Suprapubic skin (tissue), 4 donors: Measurements from ENCODE around the gene G6PC2.

Source experiments
- CTCF ChIP-seq, 2 donors: fragments of 200-600 bp in 1 of 2; fragments of 450-650 bp in 1 of 2; sonication (generic) in 1 of 2; IDR thresholded peaks; one replicate each; pipeline ENCODE4 v1.5.1; 2016 to 2019; ENCODE audit warnings: antibody characterized with exemption in 2 of 2, mild to moderate bottlenecking in 1 of 2, moderate library complexity in 1 of 2
- POLR2A ChIP-seq, 2 donors: fragments of 450-650 bp; IDR thresholded peaks; one replicate each; pipeline ENCODE4 v1.6.1; 2017; ENCODE audit warnings: antibody characterized with exemption in 2 of 2, mild to moderate bottlenecking in 2 of 2, moderate library complexity in 2 of 2
- POLR2AphosphoS5 ChIP-seq, 3 donors: sonication (generic); formaldehyde crosslinking; IDR thresholded peaks; one replicate each; pipeline ENCODE4 v1.6.1; 2017; ENCODE audit warnings: antibody characterized with exemption in 3 of 3

GRCh38 chr2:168889635-168890005, 11.5 kb upstream of the G6PC2 start:
- TF ChIP-seq CTCF (IDR thresholded peaks at IDR 0.05) (no peak), POLR2A (IDR thresholded peaks at IDR 0.05) (no peak), POLR2AphosphoS5 (IDR thresholded peaks at IDR 0.05) (no peak)
